ENCODE measurements around the gene OR2A5. TPM values are rescaled to one million over a fixed set of nuclear protein-coding genes. Genes with fewer than 3 reads are reported as not detected.

OR2A5 gene
- not detected in 2 replicates for total RNA-seq

GRCh38 chr7:144048648-144049047 lies at the start of gene OR2A5:
Gene OR2A5, plus strand, starts transcription at chr7:144048948. Its CDS starts 1,454 bp downstream, at chr7:144050402.

GRCh38 chr7:144000020-144000419 lies 48.7 kb upstream of the OR2A5 start, which contains the start of gene OR6B1:
Gene OR6B1, plus strand, starts transcription at chr7:144000320. Its CDS starts 3,677 bp downstream, at chr7:144003997.

GRCh38 chr7:144069511-144069910 lies 20.8 kb downstream of the OR2A5 start, which contains the start of gene OR2A25:
Gene OR2A25, plus strand, starts transcription at chr7:144069811. Its CDS starts 4,409 bp downstream, at chr7:144074220.

DNA sequence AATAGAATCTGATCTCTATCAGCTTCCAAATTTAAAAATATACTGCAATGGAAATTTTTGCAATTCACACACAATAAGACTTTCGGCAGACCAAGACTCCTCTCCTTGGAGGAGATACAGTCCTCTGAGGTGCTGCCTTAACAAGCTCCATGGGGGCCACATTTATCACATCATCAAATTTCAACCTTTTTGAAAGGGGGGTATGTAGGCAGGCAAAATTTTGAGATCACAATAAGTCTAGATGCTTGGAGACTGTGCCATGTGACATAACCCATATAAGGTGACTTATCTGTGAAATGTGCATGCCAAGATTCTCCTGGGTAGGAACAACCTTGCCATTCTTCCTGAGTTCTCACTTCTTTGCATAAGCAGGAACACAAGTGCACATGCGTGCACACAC lies 37.2 kb downstream of the OR2A5 start, which contains the start of gene OR2A12:
TSS of gene OR2A12 (plus strand) at position 301 of the 400 bp plus-strand sequence. CDS start 8,830 bp downstream, outside the sequence.

Other genes starting within 250 kb of the OR2A5 start
- gene TCAF1, start 146.8 kb upstream of the OR2A5 start, total RNA-seq: 37.4 and 43.4 TPM in 2 replicates
- gene OR2F2, start 113.7 kb upstream of the OR2A5 start, total RNA-seq: not detected in 2 replicates
- not detected in 2 replicates for gene OR2F1, start 94.1 kb upstream of the OR2A5 start, total RNA-seq
- gene OR6B1, start 48.6 kb upstream of the OR2A5 start, total RNA-seq: not detected in 2 replicates
- not detected in 2 replicates for gene OR2A25, start 20.9 kb downstream of the OR2A5 start, total RNA-seq
- not detected in 2 replicates for gene OR2A12, start 37.3 kb downstream of the OR2A5 start, total RNA-seq
- gene OR2A2, start 60.6 kb downstream of the OR2A5 start, total RNA-seq: not detected in 2 replicates
- not detected in 2 replicates for gene OR2A14, start 74.2 kb downstream of the OR2A5 start, total RNA-seq
- gene CTAGE4, start 134.5 kb downstream of the OR2A5 start, total RNA-seq: 0.09 TPM in 1 of 2 replicates, not detected in the other
- gene ARHGEF35, start 146.9 kb downstream of the OR2A5 start, total RNA-seq: under 0.01 and 0.43 TPM in 2 replicates
- gene OR2A42, start 190.7 kb downstream of the OR2A5 start, total RNA-seq: not detected in 2 replicates
- gene OR2A7, start 215.8 kb downstream of the OR2A5 start, total RNA-seq: not detected in 2 replicates
- gene CTAGE8, start 220.3 kb downstream of the OR2A5 start, total RNA-seq: not detected in 2 replicates